Measurements from ENCODE around the gene SOBP.
A peak's percentile ranks its signal among the peaks of the same experiment; 100 is the strongest.

Gene SOBP

GRCh38 chr6:107630348-107630977 is 140.5 kb downstream of the SOBP start (continued):
- no peak for TF ChIP-seq ZNF214 (tag by site-specific recombination; IDR thresholded peaks at IDR 0.05; ENCODE audit: borderline replicate concordance)
- no peak for TF ChIP-seq ZNF830 (tag by site-specific recombination; IDR thresholded peaks at IDR 0.05; ENCODE audit: low read depth)
- TF ChIP-seq ZNF670 (tag by site-specific recombination; IDR thresholded peaks at IDR 0.05; ENCODE audit: low read depth) = no peak
- no peak for TF ChIP-seq ZBTB10 (tag by site-specific recombination; IDR thresholded peaks at IDR 0.05)
- TF ChIP-seq ZNF791 (tag by site-specific recombination; IDR thresholded peaks at IDR 0.05) = no peak
- no peak for TF ChIP-seq ZNF792 (tag by site-specific recombination; IDR thresholded peaks at IDR 0.05)
- TF ChIP-seq IKZF3 (tag by site-specific recombination; IDR thresholded peaks at IDR 0.05) = no peak
- TF ChIP-seq GLIS1 (tag by site-specific recombination; IDR thresholded peaks at IDR 0.05) = no peak
- 0 out of 2 replicates have a peak, but pooled peaks have one; percentile 32 for TF ChIP-seq ZNF843 (tag by site-specific recombination; IDR thresholded peaks at IDR 0.05)
- no peak for TF ChIP-seq ZNF114 (tag by site-specific recombination; IDR thresholded peaks at IDR 0.05)
- TF ChIP-seq ZNF645 (tag by site-specific recombination; IDR thresholded peaks at IDR 0.05) = no peak
- no peak for TF ChIP-seq YY2 (tag by site-specific recombination; IDR thresholded peaks at IDR 0.05)
- no peak for TF ChIP-seq ZBTB49 (tag by site-specific recombination; IDR thresholded peaks at IDR 0.05; ENCODE audit: low read depth)
- peak; percentile 43 for TF ChIP-seq ZNF629 (tag by site-specific recombination; IDR thresholded peaks at IDR 0.05)
- no peak for TF ChIP-seq SETDB1 (IDR thresholded peaks at IDR 0.05; ENCODE audit: insufficient read length, low read length)
- no peak for TF ChIP-seq ZNF223 (tag by site-specific recombination; IDR thresholded peaks at IDR 0.05)
- peak; percentile 30; the same call in 1 of the 2 replicates for TF ChIP-seq OSR2 (tag by site-specific recombination; IDR thresholded peaks at IDR 0.05)

- Histone ChIP-seq H3K4me3 (ENCODE audit: low read depth, low read length) (no peak overlapping the region), H3K4me1 (ENCODE audit: control insufficient read depth, insufficient read depth, low read length) (peaks cover 6% of the 10 kb centered on the region), H3K9me3 (ENCODE audit: control insufficient read depth, insufficient read depth, low read depth, low read length) (no peaks in the 10 kb centered on the region), H3K27ac (ENCODE audit: extremely low read depth, low read depth, low read length) (no peak overlapping the region), H3K36me3 (ENCODE audit: control insufficient read depth in 2 of 2, insufficient read depth in 1 of 2, low read length in 2 of 2) (peaks cover 0 to 30% of the 10 kb centered on the region in 2 experiments; a peak in 1 of 3 replicates)
- POLR2A ChIA-PET = no interaction called here
- CTCF ChIA-PET = interaction anchor here (0.7 kb wide), 1 partner anchor 9 kb away, joined by 4 read pairs; no protein-coding TSS in a partner anchor
- TF ChIP-seq ZFP3 (tag by site-specific recombination; IDR thresholded peaks at IDR 0.05; ENCODE audit: low read depth) = no peak
- TF ChIP-seq ZNF114 (tag by site-specific recombination; IDR thresholded peaks at IDR 0.05) = no peak
- no peak for TF ChIP-seq ZFP37 (tag by site-specific recombination; IDR thresholded peaks at IDR 0.05)
- TF ChIP-seq ZNF777 (tag by site-specific recombination; IDR thresholded peaks at IDR 0.05; ENCODE audit: borderline replicate concordance) = no peak
- no peak for TF ChIP-seq ZNF596 (tag by site-specific recombination; IDR thresholded peaks at IDR 0.05)
- no peak for TF ChIP-seq ZBTB7A (tag by site-specific recombination; IDR thresholded peaks at IDR 0.05; ENCODE audit: low read depth)
Measured at GRCh38 chr6:107632381-107633136, 142.6 kb downstream of the SOBP start.

Data from HEK293 (cell line).